OCI-M1 (cell line): ENCODE results near the gene IQGAP2.
"Not testable (repeated sequence)": the region's sequence is repeated elsewhere in the genome, so short reads cannot be mapped to it uniquely, and the experiment has no call there.

Experiments used
- DNase-seq: peaks from one replicate; lab custom pipeline; 2025; lab: John Stamatoyannopoulos, UW

Gene IQGAP2

DNA sequence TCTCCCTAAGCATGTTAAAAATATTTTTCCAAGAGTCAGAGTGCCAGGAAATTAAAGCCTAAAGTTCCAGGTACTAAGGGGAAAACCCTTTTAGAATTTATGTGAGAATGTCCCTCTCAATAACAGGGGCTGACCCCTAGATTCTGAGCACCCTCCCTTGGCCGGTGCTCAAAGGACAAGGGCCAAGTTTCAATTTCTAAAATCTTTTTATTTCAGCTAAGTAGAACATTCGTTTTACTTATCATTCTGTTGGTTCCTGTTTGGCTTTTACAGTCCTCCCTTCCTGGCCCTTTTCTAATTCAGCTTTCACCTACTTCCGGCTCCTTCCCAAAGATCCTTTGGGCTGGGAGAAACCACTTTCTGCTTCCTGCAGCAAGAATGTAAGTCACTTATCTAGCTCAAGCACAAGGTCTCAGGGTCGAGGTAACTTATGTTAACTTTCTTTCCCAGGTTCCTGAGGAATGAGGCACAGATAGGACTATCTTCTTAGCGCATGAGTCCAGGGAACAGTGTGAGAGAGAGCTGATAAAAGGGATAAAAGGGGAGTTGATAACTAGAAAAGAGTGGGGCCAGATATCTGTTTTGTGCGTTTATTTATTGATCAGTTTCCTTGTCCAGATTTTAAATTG, 254.7 kb downstream of the IQGAP2 start:
- peak; percentile 90 for DNase-seq

DNA sequence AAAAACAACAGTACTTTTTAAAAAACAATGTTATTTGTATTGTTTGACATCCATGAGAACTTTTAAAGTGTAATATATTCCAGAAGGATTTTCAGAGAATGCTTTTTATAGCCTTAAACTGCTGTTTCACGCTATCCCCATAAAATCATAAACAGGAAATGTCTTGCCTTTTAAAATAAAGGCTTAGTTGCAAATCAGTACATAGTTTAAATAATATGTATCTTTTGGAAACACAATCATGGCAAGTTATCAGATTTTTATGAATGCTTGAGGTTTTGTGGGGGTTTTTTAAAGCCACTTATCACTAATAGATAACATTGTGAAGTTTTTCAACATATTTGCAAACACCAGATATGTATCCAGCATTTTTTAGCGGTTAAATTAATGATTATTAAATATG, 257.3 kb downstream of the IQGAP2 start:
- DNase-seq, result no peak

DNA sequence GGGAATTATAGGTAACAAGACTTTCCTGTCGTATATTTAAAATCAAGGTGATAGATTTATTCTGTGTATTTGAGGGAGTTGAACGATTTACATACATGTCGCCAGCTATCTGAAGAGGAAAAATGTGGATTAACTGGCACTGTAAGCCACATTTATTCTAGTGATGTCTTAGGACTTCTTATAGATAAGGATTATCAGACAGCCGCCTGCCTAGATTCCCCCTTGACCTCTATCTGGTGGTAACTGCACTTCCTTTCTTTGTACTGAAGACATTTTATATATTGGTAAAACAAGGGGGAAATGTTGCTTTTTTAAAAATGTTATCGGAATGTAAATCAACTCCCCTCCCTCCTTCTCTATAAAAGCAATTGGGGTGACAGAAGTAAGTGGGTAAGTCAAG, 259.4 kb downstream of the IQGAP2 start:
- peak; percentile 50 for DNase-seq

DNA sequence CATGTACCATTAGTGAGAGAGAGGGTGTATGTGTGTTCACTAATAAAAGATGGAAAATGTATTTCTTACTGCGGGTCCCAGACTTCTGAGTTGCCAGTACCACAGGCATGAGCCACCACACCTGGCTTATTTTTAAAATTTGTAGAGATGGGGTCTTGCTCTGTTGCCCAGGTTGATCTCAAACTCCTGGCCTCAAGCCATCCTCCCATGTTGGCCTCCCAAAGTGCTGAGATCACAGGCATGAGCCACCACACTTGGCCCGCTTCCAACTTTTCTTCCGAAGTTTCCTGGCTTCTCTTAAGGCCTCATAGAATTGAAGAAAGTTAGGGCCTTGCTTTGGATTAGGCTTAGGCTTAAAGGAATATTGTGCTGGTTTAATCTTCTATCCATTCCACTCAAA, 260.5 kb downstream of the IQGAP2 start:
- no peak for DNase-seq

DNA sequence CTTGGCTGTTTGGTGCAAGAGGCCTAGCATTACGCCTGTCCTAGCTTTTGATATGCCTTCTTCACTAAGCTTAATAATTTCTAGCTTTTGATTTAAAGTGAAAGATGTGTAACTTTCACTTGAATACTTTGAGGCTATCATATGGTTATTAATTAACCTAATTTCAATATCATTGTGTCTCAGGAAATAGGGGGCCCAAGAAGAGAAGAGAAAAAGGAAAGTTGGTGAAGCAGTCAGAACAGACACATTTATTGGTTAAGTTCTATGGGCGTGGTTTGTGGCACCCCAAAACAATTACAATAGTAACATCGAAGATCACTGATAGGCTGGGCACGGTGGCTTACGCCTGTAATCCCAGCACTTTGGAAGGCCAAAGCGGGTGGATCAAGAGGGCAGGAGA, 261.0 kb downstream of the IQGAP2 start:
- DNase-seq, result no peak

DNA sequence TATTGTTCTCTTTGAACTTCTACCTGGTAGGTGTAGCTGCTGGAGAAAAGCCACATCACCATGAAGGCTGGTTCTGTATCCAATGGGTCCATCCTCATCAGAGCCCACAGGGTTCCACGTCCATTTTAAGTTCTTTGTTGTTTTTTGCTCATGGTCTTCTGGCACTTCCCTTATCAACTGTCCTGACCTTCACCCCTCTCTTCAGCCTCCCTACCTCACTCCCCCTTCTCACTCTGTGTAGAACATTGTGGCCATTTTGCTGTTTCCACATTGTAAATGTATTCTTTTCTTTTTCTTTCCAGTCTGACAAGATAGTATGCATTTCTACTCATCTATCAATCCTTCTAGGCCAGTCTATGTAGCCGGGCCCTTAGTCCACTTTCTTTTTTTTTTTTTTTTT, 264.4 kb downstream of the IQGAP2 start:
- peak; percentile 20 for DNase-seq

DNA sequence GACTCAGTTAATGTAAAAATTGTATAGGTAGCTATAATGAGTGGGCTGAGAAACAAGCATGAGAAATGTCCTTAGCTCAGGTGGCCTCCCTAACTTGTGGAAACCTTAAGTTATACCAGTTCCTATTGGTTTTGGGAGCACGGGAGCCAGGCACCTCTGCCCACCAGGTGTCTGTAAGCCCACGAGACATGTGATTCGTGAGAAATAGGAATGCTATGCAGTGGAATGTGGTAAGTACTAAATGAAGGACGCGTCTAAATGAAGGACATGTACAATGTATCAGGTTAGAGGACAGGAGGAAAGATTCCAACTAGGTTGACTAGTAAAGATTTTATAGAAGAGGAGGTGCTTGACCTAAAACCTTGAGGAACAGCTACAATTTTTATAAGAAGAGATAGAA, 266.2 kb downstream of the IQGAP2 start:
- DNase-seq, result no peak

DNA sequence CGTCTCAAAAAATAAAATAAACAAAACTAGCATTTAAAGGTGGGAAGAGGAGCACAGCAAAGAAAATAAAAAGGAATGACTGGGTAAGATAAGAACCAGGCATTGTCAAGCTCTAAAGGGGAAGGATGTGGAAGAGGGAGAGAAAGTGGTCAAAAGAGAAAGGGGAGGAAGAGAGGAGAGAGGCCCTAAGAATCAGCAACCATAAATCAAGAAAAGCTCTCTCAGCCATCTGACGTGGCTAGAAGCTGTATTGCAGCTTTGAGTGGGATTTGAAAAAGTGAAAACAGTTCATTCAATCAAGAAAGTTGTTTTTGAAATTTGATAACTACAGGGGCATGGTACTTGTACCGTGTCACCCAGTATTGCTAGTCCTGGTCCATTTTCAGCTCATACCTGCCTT, 267.4 kb downstream of the IQGAP2 start:
- no peak for DNase-seq

DNA sequence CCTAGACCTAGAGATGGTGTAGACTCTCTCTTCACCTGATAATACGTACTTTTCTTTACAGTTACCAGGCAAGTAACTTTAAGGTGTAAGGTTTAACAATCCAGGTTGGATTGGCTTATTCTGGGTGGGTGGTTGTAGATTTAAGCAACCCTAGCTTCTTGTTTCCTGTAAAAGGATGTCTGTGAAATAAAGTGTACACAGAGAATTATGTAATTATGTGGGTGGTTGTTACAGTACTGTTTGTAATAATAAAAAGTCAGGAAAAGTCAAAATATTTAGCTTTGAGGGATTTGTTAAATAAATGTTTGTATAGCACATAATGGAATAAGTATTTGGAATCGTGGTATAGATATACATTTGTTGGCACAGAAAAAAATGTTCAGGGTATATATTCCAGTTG, 269.2 kb downstream of the IQGAP2 start:
- no peak for DNase-seq

DNA sequence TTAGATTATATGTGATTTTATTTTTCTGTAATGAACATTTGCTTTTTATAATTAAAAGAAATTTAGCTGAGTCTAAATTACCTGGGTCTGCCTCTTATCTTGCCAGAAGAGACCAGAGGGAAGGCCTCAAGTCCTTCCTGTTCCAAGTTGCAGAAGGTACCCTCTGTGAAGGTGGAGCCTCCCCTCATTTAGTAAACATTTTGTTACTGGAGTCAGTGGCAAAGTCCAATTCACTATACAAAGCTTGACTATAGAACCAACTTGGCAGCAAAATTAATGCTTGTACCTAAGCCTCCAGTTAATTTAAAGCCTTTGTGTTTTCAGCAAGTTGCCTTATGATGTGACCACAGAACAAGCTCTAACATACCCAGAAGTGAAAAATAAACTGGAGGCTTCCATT, 270.0 kb downstream of the IQGAP2 start:
- no peak for DNase-seq

DNA sequence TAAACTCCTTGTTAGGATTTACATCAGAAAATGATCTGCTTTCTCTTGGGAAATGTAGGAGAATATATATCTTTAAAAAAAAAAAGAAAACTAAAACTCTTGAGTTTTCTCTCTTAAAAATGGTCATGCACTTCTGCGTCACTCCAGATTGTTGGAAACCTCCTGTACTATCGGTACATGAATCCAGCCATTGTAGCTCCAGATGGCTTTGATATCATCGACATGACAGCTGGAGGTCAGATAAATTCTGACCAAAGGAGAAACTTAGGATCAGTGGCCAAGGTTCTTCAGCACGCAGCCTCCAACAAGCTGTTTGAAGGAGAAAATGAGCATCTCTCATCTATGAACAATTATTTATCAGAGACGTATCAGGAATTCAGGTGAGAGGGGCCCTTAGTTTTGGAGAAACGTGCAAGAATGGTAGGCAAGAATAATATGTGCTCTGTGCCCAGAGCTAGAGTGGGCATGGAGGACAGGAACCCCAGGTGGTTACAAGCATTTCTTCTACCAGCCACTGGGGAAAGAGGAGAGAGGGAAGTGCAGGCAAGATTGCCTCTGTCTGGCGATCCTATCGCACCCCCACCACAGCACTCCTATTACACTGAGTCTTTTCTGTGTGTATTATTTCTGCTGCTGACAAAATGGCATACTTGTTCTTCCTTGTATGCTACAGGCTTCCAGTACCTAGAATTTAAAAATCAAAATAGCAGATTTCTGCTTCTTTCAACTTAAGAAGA, 271.4 kb downstream of the IQGAP2 start:
- peak; percentile 66 for DNase-seq

DNA sequence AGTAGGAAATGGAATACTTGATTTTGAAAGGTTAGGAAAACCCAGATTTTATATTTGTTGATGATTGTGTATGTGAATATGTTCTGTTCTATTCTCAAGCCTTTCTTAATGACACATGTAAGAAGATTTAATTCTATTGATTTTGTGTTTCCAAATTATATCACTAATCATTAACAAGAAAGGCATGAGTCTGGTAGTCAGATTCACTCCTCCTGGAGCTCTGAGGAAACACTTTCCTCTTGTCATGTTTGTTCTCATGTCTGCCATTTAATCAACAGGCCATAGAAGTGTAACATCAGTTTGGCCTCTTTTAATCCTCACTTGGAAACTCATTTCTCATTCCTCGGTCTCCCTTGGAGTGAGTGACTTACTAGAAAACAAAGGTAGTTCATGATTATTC, 272.3 kb downstream of the IQGAP2 start:
- no peak for DNase-seq

DNA sequence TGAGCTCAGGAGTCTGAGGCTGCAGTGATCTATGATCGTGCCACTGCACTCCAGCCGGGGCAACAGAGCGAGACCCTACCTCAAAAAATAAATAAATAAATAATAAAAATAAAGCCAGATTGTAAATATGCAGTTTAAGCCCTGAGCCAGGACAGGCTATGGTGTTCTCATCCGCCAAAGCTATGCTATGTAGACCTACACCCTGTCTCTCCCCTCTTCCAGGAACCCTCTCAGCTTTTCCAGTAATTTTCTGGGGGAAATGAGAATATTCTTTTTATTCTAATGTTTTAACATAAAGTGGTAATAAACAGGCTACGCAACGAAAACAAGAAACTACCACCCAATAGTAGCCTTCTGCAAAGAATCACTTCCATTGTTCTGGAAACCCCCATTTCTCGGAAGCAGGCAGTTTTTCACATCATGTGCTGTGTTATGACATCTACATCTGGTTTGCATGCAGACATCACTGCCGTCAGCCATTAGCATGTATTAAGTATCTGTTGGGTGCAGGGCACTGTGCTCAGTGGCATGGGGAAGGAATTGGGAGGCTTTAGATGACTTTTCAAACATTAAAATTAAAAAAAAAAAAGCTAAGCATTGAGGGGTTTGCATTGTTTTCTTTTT, 274.9 kb downstream of the IQGAP2 start:
- DNase-seq, result no peak

DNA sequence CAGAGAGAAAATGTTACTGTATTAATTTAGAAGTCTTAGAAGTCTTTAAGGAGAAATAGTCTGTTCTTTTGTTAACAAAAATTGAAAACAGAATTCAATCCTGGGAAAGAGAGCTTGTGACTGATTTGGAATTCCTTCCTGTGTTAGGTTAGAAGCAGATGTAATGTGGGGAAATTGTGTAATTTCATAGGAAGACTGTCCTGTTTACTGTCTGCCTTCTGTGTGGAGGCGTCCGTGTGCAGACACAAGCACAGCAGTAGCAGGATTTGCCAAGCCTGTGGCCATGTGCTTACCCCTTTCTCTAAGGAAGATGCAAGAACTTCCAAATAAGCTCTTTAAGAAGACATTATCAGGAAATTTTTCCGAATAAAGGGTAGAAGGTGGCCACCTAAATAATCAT, 276.1 kb downstream of the IQGAP2 start:
- no peak for DNase-seq

DNA sequence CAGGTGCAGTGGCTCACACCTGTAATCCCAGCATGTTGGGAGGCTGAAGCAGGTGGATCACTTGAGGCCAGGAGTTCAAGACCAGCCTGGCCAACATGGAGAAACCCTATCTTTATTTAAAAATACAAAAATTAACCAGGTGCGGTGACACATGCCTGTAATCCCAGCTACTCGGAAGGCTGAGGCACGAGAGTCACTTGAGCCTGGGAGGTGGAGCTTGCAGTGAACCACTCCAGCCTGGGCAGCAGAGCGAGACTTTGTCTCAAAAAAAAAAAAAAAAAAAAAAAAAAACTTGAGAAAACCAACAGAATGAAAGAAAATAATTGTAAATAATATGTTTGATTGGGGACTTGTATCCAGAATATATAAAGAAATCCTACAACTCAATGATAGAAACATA, 277.7 kb downstream of the IQGAP2 start:
- DNase-seq, result not testable (repeated sequence)

DNA sequence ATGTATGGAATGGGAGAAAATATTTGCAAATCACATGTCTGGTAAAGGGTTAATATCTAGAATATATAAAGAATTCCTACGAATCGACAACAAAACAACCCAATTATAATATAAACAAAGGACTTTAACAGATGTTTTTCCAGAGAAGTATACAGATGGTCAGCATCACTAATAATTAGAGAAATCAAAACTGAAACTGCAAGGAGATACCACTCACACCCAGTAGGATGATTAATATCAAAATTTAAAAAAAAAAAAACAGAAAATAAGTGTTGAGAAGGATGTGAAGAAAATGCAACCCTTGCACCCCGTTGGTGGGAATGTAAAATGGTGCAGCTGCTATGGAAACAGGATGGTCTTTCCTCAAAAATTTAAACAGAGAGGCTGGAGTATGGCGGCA, 278.2 kb downstream of the IQGAP2 start:
- no peak for DNase-seq

DNA sequence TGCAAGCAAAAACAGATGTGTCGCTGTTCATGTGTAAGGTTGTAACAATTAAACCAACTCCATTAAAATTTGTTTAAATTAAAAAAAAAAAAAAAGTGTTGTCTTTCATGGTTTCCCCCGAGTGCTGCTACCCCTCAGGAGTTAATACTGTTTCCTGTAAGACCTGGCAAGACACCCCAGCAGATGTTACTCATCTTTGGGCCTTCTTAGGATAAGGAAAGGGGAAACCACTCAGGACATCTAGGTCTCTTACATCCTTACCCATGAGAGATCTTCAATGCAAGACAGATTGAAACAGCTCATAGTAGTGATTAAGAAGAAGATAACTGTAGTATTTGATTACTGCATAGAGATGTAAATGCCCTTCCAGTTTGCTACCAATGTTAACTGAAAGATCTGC, 279.3 kb downstream of the IQGAP2 start:
- no peak for DNase-seq

DNA sequence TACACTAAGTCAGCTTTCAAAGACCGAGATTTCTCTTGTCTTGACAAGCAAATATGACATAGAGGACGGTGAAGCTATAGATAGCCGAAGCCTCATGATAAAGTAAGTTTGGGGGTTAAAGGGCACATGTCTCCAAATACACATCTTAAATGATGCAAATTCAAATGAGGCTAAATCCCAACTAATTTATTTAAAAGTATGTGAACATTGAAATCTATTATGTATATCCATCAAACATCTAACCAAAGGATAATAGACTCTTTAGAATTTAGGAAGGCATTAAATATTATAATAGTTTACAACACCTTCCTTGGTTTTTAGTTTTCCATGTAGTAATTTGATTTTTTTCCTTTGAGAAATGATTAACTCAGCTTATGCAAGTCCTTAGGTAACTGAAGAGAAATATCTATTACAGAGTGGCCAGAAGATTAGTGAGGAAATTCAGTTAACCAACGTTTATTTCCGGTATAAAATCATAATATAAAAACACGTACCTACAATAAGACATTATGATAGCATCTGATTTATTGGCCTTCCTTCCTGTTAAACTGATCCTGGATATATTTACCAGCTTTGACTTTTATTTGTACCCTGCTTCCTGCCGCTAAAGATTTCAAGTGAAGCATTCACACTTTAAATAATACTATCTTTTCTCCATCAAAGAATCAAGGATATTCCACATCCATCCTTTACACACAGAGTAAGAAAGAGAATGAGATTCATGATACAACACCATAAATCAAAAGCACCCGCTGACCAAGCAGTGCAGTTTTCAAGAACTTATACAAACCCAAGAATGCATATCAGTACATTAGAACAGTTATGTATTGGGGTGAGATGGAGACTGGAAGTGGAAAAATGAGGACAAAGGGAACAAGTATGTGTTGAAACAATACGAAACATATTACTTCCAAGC, 281.0 kb downstream of the IQGAP2 start:
- no peak for DNase-seq

DNA sequence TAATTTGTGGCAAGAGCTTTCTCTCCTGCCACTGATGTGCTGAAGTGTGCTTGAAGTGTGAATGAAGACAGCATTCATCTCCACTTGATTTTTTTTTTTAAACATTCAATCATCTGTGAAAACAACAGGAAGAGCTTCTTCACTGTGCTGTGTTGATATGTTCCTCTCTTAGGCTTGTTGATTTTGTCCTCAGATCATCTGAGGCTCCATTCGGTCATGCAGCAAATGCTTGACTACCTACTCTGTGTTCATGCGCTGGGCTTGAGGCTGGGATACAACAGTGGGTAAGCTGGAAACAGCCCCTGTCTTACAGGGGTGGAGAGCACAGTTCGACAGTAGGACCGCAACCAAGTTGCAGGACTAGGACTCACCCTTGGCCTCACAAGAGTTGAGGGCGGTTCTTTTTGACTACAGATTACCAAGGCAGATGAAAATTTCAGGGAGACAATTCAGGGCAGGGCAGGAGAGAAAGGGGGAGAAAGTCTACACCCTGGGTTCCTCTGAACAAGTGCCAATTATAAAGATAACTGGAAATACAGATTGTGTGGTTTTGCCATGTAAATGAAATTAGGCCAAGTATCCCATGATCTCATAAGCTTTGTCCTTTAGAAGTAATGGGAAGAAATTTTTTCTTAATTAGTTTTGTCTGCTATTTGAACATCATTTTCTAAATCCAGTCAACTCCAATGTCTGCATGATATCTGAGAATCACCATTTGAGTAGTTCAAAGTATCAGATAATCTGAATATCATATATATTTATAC, 281.9 kb downstream of the IQGAP2 start:
- DNase-seq, result peak; percentile 39

DNA sequence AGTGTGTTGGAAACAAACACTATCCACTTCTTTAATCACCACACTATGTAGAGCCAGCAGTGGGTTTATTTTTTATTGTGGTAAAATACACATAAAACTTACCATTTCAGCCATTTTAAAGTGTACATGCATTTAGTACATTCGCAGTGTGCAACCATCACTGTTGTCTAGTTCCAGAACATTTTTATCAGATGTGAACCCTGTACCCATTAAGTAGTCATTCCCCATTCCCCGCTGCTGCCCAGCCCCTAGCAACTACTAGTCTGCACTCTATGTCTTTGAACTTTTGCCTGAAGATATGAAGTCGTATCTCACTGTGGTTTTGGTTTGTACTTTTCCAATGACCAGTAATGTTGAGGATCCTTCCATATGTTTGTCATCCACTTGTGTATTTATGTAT, 282.6 kb downstream of the IQGAP2 start:
- peak; percentile 67 for DNase-seq

DNA sequence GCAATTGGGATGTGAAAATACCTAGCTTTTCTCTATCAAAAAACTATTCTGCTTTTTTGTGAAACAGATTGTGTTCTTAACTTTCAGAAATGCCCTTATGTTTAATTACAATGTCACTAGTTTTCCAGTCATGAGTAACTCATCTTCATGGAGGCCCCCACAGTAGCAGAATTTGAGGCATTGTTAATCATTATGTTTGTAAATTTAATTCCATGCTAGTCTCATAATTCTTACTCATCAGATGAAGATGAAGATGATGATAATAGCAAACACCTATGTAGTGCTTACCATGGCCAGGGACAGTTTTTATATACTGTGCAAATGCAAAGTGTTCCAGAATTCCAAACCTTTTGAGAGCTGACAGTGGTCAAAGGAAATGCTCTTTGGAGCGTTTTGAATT, 285.1 kb downstream of the IQGAP2 start:
- DNase-seq, result no peak

DNA sequence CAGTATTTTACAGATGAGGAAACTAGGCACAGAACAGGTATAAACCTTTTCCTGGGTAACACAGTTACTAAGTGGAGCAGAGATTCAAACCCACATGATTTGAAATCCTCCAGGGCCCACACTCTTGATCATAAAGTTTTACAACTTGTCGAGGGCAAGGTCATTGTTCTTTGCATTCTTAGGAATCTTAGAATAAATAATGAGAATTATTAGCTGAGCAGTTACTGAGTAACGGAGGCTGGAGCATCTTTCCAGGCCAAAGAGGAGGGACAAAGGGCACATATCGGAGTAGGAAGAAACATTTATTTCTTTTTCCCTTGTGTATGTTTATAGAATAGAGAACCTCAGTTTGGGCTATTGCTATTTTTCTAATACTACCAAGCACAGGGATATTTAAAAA, 285.8 kb downstream of the IQGAP2 start:
- DNase-seq, result no peak
